PC-9 (cell line): ENCODE results near the gene GH1. TPM values are rescaled to one million over a fixed set of nuclear protein-coding genes. Genes with fewer than 3 reads are reported as not detected.

Experiments used
- BruUV-seq: library from RNA; stranded (reverse); fragments of 400-500 nt; replicated peaks from 2 replicates; lab custom pipeline; 2021; lab: Mats Ljungman, UMichigan
- CTCF ChIA-PET: fragments of 300-600 bp; sonication (Branson Sonifier 250); formaldehyde crosslinking; loops from one replicate; lab custom pipeline; 2022; ENCODE audit warnings: antibody characterized with exemption; lab: Charles Lee
- POLR2A ChIA-PET: fragments of 300-600 bp; sonication (Branson Sonifier 250); formaldehyde crosslinking; loops from one replicate; lab custom pipeline; 2022; ENCODE audit warnings: antibody characterized with exemption; ENCODE audit not compliant: unreplicated experiment; lab: Charles Lee
- DNase-seq, 2 experiments: peaks; one replicate each; pipeline versions ENCODE4 v3.0.0 to v3.0.0-alpha.2; 2015 to 2022; ENCODE audit warnings: mixed read lengths in 1 of 2
- H2AFZ ChIP-seq: fragments of 200-600 bp; sonication (generic); 2 replicates; pipeline ENCODE4 v1.8.1; 2017; ENCODE audit warnings: antibody characterized with exemption
- H3F3A ChIP-seq: fragments of 200-600 bp; sonication (generic); 2 replicates; pipeline ENCODE4 v1.8.1; 2017; ENCODE audit warnings: antibody characterized with exemption, mild to moderate bottlenecking, low read depth; ENCODE audit not compliant: insufficient read depth
- H3K27ac ChIP-seq: fragments of 200-600 bp; sonication (generic); 2 replicates; pipeline ENCODE4 v1.6.1; 2016; ENCODE audit warnings: mixed run types
- H3K27me3 ChIP-seq: fragments of 200-600 bp; sonication (generic); 2 replicates; pipeline ENCODE4 v1.6.1; 2016; ENCODE audit warnings: low read depth, mixed run types; ENCODE audit not compliant: insufficient read depth
- H3K36me3 ChIP-seq: fragments of 200-600 bp; sonication (generic); 2 replicates; pipeline ENCODE4 v1.6.1; 2016; ENCODE audit warnings: low read depth, mixed run types
- H3K4me1 ChIP-seq: fragments of 200-600 bp; sonication (generic); replicated peaks from 2 replicates; pipeline ENCODE4 v1.6.1; 2016; ENCODE audit warnings: mixed run types; ENCODE audit not compliant: insufficient read depth
- H3K4me2 ChIP-seq: fragments of 200-600 bp; sonication (generic); 2 replicates; pipeline ENCODE4 v1.6.1; 2017; ENCODE audit warnings: mixed run types
- H3K4me3 ChIP-seq: fragments of 200-600 bp; sonication (generic); 2 replicates; pipeline ENCODE4 v1.6.1; 2016; ENCODE audit warnings: mixed run types
- H3K79me2 ChIP-seq: fragments of 200-600 bp; sonication (generic); 2 replicates; pipeline ENCODE4 v1.6.1; 2017; ENCODE audit warnings: low read depth, mixed run types
- H3K9me2 ChIP-seq: fragments of 200-600 bp; sonication (generic); 2 replicates; pipeline ENCODE4 v1.8.1; 2017; ENCODE audit warnings: mild to moderate bottlenecking; ENCODE audit not compliant: insufficient read depth
- H3K9me3 ChIP-seq: fragments of 200-600 bp; sonication (generic); 2 replicates; pipeline ENCODE4 v1.8.1; 2016; ENCODE audit warnings: low read depth; ENCODE audit not compliant: insufficient read depth
- H4K20me1 ChIP-seq: fragments of 200-600 bp; sonication (generic); 2 replicates; pipeline ENCODE4 v1.8.1; 2017; ENCODE audit not compliant: insufficient read depth
- EZH2 ChIP-seq: fragments of 200-600 bp; sonication (generic); IDR thresholded peaks from 2 replicates; pipeline ENCODE4 v1.8.0; 2017; ENCODE audit warnings: antibody characterized with exemption, low read depth
- intact Hi-C: fragments of 100-400 bp; cut with micrococcal nuclease; formaldehyde crosslinking; loops from one replicate; pipeline ENCODE4 v1.10.0; 2022; ENCODE audit not compliant: unreplicated experiment
- total RNA-seq: library from RNA; stranded (reverse); gene quantifications from 2 replicates; pipeline ENCODE4 v1.2.3, GENCODE V29; 2021
- TF ChIP-seq, protein P1 (sequence below): fragments of 200-600 bp; sonication (generic); conservative IDR thresholded peaks from 2 replicates; pipeline ENCODE4 v1.6.1; 2017; ENCODE audit warnings: mixed run types, antibody characterized with exemption, mild to moderate bottlenecking, moderate library complexity

The GH1 gene
- total RNA-seq, 1 experiment from 2014 or later: not detected

DNA sequence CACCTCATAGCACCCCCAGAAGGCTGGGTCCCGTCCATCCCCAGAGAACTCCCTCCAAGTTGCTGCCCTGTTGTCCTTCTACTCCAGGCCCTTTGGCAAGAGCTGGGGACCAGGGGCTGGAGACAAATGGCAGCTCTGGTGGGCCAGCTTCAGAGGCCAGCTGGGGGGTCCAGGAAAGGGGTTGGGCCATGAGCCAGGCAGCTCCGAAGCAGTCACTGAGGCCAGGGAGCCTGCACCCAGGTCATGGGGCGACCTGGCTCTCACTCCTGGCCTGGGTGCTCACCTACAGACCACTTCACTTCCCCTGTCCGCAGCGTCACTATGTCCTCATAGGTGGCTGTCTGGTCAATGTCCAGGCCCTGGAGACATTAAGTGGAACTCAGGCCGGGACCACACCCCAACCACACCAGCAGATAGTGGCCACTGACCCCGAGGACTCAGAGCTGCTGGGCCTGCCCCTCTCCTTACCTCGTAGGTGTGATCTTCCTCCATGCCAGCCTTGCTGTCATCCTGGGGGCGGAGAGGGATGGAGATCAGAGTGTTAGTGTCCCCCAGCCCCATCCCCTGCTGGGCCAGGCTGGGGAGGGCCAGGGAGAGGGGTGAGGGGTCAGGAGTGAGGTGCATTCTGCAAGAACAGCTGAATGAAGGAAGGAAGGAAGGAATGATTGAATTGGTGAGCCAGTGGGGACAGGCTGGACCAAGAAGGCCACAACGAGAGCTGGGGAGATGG is 10.5 kb upstream of the GH1 start:
- Histone ChIP-seq H3K36me3 (no peaks in the 10 kb centered on the region), H2AFZ (no peak overlapping the region), H3K27ac (no peak overlapping the region), H4K20me1 (no peaks in the 10 kb centered on the region), H3F3A (no peaks in the 10 kb centered on the region), H3K9me3 (no peaks in the 10 kb centered on the region), H3K79me2 (no peaks in the 10 kb centered on the region), H3K4me3 (no peak overlapping the region), H3K27me3 (peaks cover 8% of the 10 kb centered on the region; the same call in 1 of the 2 replicates), H3K4me1 (no peaks in the 10 kb centered on the region), H3K9me2 (no peaks in the 10 kb centered on the region), H3K4me2 (no peak overlapping the region)
- CTCF ChIA-PET: interaction anchor here (0.5 to 0.6 kb wide), 3 partner anchors 77 to 204 kb away, joined by 3 to 4 read pairs (median 4); no protein-coding TSS in a partner anchor
- no peak for DNase-seq
- POLR2A ChIA-PET: no interaction called here
- BruUV-seq: no TSS peak
- intact Hi-C loops: no loop called here
- no peak for TF ChIP-seq EZH2
- TF ChIP-seq, protein P1, sequence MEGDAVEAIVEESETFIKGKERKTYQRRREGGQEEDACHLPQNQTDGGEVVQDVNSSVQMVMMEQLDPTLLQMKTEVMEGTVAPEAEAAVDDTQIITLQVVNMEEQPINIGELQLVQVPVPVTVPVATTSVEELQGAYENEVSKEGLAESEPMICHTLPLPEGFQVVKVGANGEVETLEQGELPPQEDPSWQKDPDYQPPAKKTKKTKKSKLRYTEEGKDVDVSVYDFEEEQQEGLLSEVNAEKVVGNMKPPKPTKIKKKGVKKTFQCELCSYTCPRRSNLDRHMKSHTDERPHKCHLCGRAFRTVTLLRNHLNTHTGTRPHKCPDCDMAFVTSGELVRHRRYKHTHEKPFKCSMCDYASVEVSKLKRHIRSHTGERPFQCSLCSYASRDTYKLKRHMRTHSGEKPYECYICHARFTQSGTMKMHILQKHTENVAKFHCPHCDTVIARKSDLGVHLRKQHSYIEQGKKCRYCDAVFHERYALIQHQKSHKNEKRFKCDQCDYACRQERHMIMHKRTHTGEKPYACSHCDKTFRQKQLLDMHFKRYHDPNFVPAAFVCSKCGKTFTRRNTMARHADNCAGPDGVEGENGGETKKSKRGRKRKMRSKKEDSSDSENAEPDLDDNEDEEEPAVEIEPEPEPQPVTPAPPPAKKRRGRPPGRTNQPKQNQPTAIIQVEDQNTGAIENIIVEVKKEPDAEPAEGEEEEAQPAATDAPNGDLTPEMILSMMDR: no peak

DNA sequence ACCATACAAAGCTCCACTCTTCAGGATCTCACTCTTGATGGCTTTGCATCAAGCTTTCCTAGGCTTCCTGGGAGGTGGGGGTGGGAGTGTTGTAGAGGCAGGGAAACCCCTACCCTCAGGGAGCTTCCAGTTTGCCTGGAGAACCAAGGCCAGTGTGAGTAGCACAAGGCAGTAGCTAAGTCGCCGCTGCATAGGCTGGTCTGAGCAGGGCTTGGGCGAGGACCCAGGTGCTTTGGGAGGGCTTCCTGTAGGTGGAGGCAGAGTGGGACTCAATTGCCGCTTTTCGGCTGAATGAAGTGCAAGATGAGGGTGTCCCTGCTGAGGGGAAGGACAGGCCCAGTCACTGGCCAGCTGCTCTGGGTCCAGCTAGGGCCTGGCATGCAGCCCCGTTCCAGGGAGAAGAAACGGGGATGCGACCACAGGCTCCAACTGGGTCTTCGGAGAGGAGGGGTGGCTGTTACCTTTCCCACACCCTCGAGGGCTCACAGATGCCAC is 9.6 kb upstream of the GH1 start:
- Histone ChIP-seq H3K4me2 (no peak overlapping the region), H3F3A (no peaks in the 10 kb centered on the region), H4K20me1 (no peaks in the 10 kb centered on the region), H3K36me3 (no peaks in the 10 kb centered on the region), H3K79me2 (no peaks in the 10 kb centered on the region), H2AFZ (no peak overlapping the region), H3K4me1 (no peaks in the 10 kb centered on the region), H3K27me3 (no peaks in the 10 kb centered on the region), H3K27ac (no peak overlapping the region), H3K9me3 (no peaks in the 10 kb centered on the region), H3K4me3 (no peak overlapping the region), H3K9me2 (no peaks in the 10 kb centered on the region)
- ChIA-PET CTCF (interaction anchor here (0.6 kb wide), 1 partner anchor 10 kb away, joined by 10 read pairs; the partner anchor contains the start of gene GH1), POLR2A (no interaction called here)
- TF ChIP-seq EZH2: no peak
- TF ChIP-seq, protein P1: no peak
- DNase-seq: no peak
- intact Hi-C loops: no loop called here
- no TSS peak for BruUV-seq

DNA sequence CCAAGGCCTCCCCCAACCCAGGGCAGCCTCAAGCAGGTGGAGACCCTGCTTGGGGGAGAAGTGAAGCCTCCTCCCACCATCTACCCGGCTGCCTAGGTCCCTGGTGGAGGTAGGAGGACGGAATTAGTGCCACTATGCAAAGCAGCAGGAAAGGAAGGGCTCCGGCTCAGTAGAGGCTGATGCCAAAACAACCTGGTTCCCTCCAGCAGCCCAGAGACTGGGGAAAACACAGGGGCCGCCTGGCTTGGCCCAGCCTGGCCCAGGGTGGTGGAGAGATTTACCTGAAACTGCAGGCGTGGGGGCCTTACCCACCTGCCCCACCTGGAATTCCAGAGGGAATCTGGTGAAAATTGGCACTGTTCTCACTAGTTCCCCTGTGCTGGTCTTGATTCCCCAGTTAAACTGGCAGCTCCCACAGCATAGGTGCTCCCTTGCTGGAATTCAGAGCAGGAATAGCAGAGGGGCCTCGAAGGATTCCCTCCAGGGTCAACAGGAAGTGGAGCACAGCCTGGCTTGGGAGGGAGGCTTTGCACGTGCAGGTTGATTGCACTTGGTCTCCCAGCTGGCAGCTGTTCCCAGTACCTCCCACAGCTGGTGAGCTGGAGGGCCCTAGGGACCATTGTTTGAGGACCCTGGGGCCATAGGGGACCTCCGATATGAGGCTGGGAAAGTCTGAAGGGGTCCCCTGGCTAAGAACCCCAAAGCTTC is 9.0 kb upstream of the GH1 start:
- H3K9me2 ChIP-seq: no peaks in the 10 kb centered on the region
- TF ChIP-seq EZH2: no peak
- TF ChIP-seq, protein P1: no peak
- no peak overlapping the region for H3K4me2 ChIP-seq
- H3F3A ChIP-seq: no peaks in the 10 kb centered on the region
- no peak overlapping the region for H3K4me3 ChIP-seq
- DNase-seq: no peak
- H3K4me1 ChIP-seq: no peaks in the 10 kb centered on the region
- no peaks in the 10 kb centered on the region for H3K27me3 ChIP-seq
- H3K9me3 ChIP-seq: no peaks in the 10 kb centered on the region
- no peaks in the 10 kb centered on the region for H4K20me1 ChIP-seq
- no TSS peak for BruUV-seq
- no peaks in the 10 kb centered on the region for H3K36me3 ChIP-seq
- intact Hi-C loops: no loop called here
- CTCF ChIA-PET: interaction anchor here (0.6 kb wide), 1 partner anchor 9 kb away, joined by 10 read pairs; the partner anchor contains the start of gene GH1
- H3K27ac ChIP-seq: no peak overlapping the region
- H2AFZ ChIP-seq: no peak overlapping the region
- no peaks in the 10 kb centered on the region for H3K79me2 ChIP-seq
- POLR2A ChIA-PET: no interaction called here
